HG03039 (cell line): ENCODE measurements around the gene BBIP1.
"Not testable (repeated sequence)": the region's sequence is repeated elsewhere in the genome, so short reads cannot be mapped to it uniquely, and the experiment has no call there.

ENCODE experiments used
- ATAC-seq: cut with Tn5 transposase; IDR thresholded peaks from one replicate; pipeline ENCODE4 v1.9.1; 2021; ENCODE audit warnings: mild to moderate bottlenecking, moderate library complexity; ENCODE audit not compliant: unreplicated experiment

The BBIP1 gene

GRCh38 chr10:110923856-110924493 is 5.0 kb upstream of the BBIP1 start:
- ATAC-seq, result no peak

- peak; percentile 1 for ATAC-seq
Observed at GRCh38 chr10:110919971-110920881, 1.2 kb upstream of the BBIP1 start.

GRCh38 chr10:110919349-110919931 is 460 bp upstream of the BBIP1 start, which contains the start of gene SHOC2:
TSS of gene SHOC2 (plus strand) at chr10:110919604. CDS start at chr10:110964359, 44,755 bp downstream.
- peak; percentile 85 for ATAC-seq

- ATAC-seq, result no peak
Observed at GRCh38 chr10:110918269-110918642, 724 bp downstream of the BBIP1 start.

GRCh38 chr10:110916554-110917346 is 2.2 kb downstream of the BBIP1 start:
- no peak for ATAC-seq

GRCh38 chr10:110915600-110915999 is 3.4 kb downstream of the BBIP1 start:
- ATAC-seq, result not testable (repeated sequence)

- no peak for ATAC-seq
Observed at GRCh38 chr10:110915035-110915434, 3.9 kb downstream of the BBIP1 start.

- no peak for ATAC-seq
Observed at GRCh38 chr10:110914431-110914830, 4.5 kb downstream of the BBIP1 start.

- no peak for ATAC-seq
Observed at GRCh38 chr10:110912374-110912773, 6.6 kb downstream of the BBIP1 start.

GRCh38 chr10:110910138-110910537 is 8.8 kb downstream of the BBIP1 start:
- ATAC-seq, result no peak

GRCh38 chr10:110903280-110904278 is 15.4 kb downstream of the BBIP1 start:
- ATAC-seq, result peak; percentile 68

GRCh38 chr10:110901954-110902819 is 16.8 kb downstream of the BBIP1 start:
- no peak for ATAC-seq

GRCh38 chr10:110900983-110901382 is 18.0 kb downstream of the BBIP1 start:
- no peak for ATAC-seq

- no peak for ATAC-seq
Observed at GRCh38 chr10:110898391-110898790, 20.6 kb downstream of the BBIP1 start.

- ATAC-seq, result no peak
Observed at GRCh38 chr10:110897184-110897583, 21.8 kb downstream of the BBIP1 start.

- ATAC-seq, result peak; percentile 53
Observed at GRCh38 chr10:110893559-110894179, 25.3 kb downstream of the BBIP1 start.

- no peak for ATAC-seq
Observed at GRCh38 chr10:110892602-110893288, 26.2 kb downstream of the BBIP1 start.

- ATAC-seq, result no peak
Observed at GRCh38 chr10:110887560-110887959, 31.4 kb downstream of the BBIP1 start.
